Head of caudate nucleus (tissue), 42 donors: ENCODE data around the gene AQP6.
A peak's percentile ranks its signal among the peaks of the same experiment; 100 is the strongest.

Experiments
- DNase-seq, 42 donors: peaks; one replicate each; pipeline versions ENCODE4 v3.0.0 to v3.0.0-alpha.2; 2020 to 2021; ENCODE audit warnings: mixed read lengths in 7 of 42
- intact Hi-C: fragments of 100-400 bp; cut with DNase I; formaldehyde crosslinking; loops from one replicate; pipeline ENCODE4 v1.15.0; 2022

Gene AQP6

GRCh38 chr12:49972641-49973360 lies at the start of gene AQP6:
AQP6 (plus strand) TSS chr12:49972947; CDS start chr12:49973174, 227 bp downstream.
- intact Hi-C loops: loop anchor here (10.0 kb wide), 1 partner anchor 52 kb away; the partner anchor contains the start of gene RACGAP1

GRCh38 chr12:49923035-49923644 lies 49.6 kb upstream of the AQP6 start:
- DNase-seq: no peak
- intact Hi-C loops: no loop called here

More at GRCh38 chr12:49972641-49973360, at the start of gene AQP6:
- DNase-seq: peak in 2 of 42 donors; percentile 9 to 35

- intact Hi-C loops: no loop called here
These were observed 48.7 kb upstream of the AQP6 start for GRCh38 chr12:49923880-49924556.

GRCh38 chr12:49924628-49925246 lies 48.0 kb upstream of the AQP6 start:
- no peak for DNase-seq
- intact Hi-C loops: no loop called here

More at GRCh38 chr12:49923880-49924556, 48.7 kb upstream of the AQP6 start:
- no peak for DNase-seq

- intact Hi-C loops: no loop called here
- DNase-seq: no peak
These were observed 47.1 kb upstream of the AQP6 start for GRCh38 chr12:49925433-49926204.

- intact Hi-C loops: no loop called here
These were observed 44.3 kb upstream of the AQP6 start for GRCh38 chr12:49928471-49928870.

GRCh38 chr12:49929581-49929980 lies 43.2 kb upstream of the AQP6 start:
- intact Hi-C loops: no loop called here
- no peak for DNase-seq

More at GRCh38 chr12:49928471-49928870, 44.3 kb upstream of the AQP6 start:
- DNase-seq: no peak

- intact Hi-C loops: no loop called here
- no peak for DNase-seq
These were observed 42.0 kb upstream of the AQP6 start for GRCh38 chr12:49930515-49931288.

- intact Hi-C loops: no loop called here
- no peak for DNase-seq
These were observed 40.7 kb upstream of the AQP6 start for GRCh38 chr12:49932023-49932422.

GRCh38 chr12:49932533-49933130 lies 40.1 kb upstream of the AQP6 start:
- DNase-seq: no peak
- intact Hi-C loops: no loop called here

- intact Hi-C loops: no loop called here
These were observed 39.0 kb upstream of the AQP6 start for GRCh38 chr12:49933796-49934195.

GRCh38 chr12:49934505-49934904 lies 38.2 kb upstream of the AQP6 start:
- no peak for DNase-seq
- intact Hi-C loops: no loop called here

More at GRCh38 chr12:49933796-49934195, 39.0 kb upstream of the AQP6 start:
- no peak for DNase-seq

- intact Hi-C loops: no loop called here
- DNase-seq: no peak
These were observed 35.8 kb upstream of the AQP6 start for GRCh38 chr12:49936925-49937324.

- intact Hi-C loops: no loop called here
- DNase-seq: no peak
These were observed 35.0 kb upstream of the AQP6 start for GRCh38 chr12:49937639-49938300.

- intact Hi-C loops: no loop called here
- DNase-seq: no peak
These were observed 33.4 kb upstream of the AQP6 start for GRCh38 chr12:49939307-49939706.

- no peak for DNase-seq
These were observed 33.0 kb upstream of the AQP6 start for GRCh38 chr12:49939707-49940106.

More at GRCh38 chr12:49939707-49940106, 33.0 kb upstream of the AQP6 start:
- intact Hi-C loops: no loop called here
